Activated naive CD8-positive, alpha-beta T cell treated with anti-CD3 and anti-CD28 coated beads, Interleukin-2, amount 50 U/mL, for 16 hours (primary cell): Measurements from ENCODE around the gene RUSC2.
"Not testable (repeated sequence)": the region's sequence is repeated elsewhere in the genome, so short reads cannot be mapped to it uniquely, and the experiment has no call there.

Experiments
- DNase-seq: peaks from one replicate; pipeline ENCODE4 v3.0.0-alpha.2; 2020; ENCODE audit warnings: low read depth, low spot score

RUSC2 gene, protein sequence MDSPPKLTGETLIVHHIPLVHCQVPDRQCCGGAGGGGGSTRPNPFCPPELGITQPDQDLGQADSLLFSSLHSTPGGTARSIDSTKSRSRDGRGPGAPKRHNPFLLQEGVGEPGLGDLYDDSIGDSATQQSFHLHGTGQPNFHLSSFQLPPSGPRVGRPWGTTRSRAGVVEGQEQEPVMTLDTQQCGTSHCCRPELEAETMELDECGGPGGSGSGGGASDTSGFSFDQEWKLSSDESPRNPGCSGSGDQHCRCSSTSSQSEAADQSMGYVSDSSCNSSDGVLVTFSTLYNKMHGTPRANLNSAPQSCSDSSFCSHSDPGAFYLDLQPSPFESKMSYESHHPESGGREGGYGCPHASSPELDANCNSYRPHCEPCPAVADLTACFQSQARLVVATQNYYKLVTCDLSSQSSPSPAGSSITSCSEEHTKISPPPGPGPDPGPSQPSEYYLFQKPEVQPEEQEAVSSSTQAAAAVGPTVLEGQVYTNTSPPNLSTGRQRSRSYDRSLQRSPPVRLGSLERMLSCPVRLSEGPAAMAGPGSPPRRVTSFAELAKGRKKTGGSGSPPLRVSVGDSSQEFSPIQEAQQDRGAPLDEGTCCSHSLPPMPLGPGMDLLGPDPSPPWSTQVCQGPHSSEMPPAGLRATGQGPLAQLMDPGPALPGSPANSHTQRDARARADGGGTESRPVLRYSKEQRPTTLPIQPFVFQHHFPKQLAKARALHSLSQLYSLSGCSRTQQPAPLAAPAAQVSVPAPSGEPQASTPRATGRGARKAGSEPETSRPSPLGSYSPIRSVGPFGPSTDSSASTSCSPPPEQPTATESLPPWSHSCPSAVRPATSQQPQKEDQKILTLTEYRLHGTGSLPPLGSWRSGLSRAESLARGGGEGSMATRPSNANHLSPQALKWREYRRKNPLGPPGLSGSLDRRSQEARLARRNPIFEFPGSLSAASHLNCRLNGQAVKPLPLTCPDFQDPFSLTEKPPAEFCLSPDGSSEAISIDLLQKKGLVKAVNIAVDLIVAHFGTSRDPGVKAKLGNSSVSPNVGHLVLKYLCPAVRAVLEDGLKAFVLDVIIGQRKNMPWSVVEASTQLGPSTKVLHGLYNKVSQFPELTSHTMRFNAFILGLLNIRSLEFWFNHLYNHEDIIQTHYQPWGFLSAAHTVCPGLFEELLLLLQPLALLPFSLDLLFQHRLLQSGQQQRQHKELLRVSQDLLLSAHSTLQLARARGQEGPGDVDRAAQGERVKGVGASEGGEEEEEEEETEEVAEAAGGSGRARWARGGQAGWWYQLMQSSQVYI (N-terminal part only)

DNA sequence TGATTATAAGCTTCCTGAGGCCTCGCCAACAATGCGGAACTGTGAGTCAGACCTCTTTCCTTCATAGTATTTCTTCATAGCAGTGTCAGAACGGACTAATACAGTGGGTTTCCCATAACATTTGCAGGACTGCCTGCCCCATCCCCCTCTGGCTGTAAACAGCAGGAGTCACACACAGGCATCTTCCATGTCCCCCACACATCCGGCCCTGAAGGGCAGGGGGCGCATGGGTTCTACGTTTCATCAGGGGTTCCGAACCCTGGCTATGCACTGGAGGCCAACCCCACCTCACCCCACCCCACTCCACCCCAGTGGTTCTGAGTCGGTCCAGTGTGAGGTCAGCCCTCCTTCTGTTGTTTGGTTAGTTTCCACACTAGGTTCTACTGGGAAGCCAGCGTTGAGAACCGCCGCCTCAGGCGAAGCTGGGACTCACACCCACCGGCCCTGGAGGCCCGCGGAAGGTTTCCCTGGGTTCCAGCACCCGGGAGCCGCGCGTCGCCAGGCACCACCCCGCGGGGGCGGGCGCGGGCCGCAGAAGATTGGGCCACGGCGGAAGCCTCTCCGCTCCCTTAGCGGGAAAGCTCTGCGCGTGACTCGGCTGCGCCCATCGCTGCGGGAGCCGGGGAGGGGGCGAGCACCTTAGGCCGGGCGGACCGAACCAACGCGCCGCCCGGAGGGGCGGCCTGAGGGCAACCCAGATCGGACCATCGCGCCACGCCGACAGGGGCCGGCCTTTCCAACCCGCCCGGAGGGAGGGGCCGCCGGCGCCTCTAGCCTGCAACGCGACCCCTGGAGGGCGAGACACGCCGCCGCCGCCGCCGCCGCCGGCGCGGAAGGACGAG is at the start of gene RUSC2:
TSS of gene RUSC2 (plus strand) at position 799 of the 842 bp plus-strand sequence. CDS start 56,411 bp downstream, outside the sequence.
- DNase-seq, result no peak

DNA sequence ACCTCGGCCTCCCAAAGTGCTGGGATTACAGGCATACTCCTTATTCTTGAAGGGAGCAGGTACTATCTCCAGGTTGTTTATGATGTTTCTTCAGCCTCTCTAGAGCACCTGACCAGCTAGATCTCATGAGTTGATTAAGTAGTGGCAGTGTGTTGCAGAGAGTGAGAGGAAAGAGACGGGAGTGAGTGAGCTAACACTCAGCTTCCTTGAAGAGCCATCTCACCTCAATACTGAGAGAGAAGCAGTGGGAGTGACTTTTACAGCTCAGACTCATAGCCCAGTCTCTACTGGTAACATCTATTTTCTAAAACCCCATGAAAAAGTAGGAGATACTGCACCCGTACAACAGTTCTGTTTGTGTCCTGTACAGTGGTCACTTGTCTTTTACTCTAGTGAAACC is 43.9 kb upstream of the RUSC2 start:
- no peak for DNase-seq

DNA sequence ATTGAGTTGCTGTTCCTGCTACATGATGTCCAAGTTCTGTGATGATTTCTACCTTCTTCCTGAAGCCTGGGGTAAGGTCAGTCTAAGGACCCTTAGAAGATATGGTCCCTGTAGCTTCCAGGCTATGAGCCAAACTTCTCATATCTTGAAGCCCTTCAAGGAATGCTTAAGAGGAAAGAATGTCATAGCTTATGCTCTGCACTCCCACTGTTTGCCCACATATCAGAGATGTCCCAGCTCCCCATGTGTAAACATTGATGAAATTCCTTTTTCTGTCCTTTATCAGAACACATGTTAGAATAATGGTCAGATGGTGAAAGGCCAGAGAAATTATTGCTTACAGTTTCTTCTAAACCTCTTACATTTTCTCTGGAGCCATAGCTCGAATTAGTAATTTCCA is 41.4 kb upstream of the RUSC2 start:
- DNase-seq, result no peak

DNA sequence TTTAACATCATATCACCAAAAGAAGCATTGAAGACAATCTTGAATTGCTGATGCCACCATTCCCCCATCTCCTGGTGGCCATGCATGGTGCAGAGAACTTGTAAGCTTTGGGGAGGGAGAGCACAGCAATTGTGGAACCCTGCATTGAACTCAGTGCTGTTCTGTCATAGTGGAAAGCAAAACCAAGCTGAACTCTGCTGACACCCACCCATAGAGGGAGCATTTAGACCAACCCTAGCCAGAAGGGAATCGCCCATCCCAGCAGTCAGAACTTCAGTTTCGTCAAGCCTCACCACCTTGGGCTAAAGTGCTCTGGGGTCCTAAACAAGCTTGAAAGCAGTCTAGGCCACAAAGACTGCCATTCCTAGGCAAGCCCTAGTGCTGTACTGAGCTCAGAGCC is 37.4 kb upstream of the RUSC2 start:
- no peak for DNase-seq

DNA sequence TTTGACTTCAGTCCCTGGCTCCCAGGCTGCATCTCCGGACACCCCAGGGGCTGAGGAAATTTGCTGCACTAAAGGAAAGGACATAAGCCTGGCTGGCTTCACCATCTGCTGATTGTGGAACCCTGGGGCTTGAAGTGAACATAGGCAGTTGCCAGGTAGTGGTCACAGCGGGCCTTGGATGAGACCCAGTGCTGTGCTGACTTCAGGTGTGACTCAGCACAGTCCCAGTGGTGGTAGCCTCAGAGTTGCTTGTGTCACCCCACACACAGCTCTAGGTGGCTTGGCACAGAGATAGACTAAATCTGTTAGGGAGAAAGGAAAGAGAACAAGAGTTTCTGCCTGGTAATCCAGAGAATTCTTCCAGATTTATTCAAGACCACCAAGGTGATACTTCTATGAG is 36.1 kb upstream of the RUSC2 start:
- no peak for DNase-seq

DNA sequence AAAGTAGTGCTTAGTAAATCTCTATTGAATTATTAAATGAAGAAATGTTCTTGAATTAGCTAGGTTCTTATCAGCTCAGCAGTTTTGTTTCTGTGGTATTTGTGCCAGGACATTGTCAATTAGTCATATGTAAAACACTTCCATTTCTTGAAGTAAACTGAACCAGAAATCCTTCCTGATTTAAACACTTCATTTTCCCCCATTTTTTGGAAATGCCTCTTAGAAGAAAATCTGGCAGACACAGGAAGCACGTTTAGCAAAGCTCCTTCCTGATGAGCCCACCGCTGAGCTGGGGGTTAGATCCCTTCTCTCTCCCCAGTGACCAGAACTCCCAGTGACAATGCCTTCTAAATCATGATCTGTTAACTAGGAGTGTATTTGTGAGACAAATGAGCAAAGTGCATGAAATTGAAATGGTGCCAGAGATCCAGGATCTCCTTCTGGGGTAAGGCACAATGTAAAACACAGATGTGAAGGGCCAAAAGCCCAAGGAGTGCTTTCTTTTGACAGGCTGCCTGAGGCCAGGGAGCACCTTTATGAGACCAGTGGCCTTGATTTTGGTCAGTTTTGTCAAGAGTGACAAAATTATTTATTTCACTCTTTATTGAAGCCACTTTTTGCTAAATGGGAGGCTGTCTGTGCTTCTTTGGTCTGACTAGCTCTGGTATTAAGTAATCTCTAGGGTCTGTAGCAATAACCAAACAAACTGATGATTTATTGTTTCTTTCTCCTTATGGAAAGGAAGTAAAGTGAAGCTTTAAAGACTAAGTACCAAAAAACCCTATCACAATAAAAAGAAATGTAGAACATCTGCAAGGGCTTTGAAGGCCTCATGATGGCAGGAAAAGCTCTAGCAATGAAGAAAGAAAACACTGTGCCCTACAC is 25.5 kb upstream of the RUSC2 start:
- no peak for DNase-seq

DNA sequence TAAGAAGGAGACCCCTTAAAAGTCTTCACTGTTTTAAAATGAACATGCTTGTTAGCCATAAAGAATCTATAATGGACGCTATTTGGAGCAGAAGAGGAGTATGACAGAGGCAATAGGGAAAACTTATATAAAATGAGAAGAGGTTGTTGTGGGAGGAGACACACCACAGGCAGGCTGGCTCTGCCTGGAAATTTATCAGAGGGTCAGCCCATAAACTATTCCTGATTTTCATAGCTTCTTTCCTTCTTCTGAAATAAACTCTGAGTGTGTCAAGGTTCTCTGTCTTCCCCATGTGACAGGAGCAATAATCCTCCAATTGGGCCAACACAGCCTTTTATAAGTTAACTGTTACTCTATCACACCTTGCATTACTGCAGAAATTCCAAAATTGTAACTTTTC is 19.6 kb upstream of the RUSC2 start:
- no peak for DNase-seq

DNA sequence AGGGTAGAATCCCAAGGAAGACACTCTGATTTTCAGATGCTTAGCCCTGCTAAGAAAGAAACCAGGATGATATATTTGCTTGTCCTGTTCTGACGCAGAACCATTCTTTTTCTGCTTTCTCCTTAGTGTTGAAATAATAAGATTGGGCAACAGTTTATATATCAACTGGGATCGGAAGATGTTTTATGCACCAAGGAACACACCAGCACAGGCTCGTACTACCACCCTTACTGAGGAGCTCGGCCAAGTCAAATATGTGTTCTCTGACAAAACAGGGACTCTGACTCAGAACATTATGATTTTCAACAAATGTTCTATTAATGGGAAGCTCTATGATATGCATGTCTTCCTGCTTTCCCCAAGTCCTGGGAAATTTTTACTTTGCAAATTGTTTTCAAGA is 19.0 kb upstream of the RUSC2 start:
- DNase-seq, result no peak

DNA sequence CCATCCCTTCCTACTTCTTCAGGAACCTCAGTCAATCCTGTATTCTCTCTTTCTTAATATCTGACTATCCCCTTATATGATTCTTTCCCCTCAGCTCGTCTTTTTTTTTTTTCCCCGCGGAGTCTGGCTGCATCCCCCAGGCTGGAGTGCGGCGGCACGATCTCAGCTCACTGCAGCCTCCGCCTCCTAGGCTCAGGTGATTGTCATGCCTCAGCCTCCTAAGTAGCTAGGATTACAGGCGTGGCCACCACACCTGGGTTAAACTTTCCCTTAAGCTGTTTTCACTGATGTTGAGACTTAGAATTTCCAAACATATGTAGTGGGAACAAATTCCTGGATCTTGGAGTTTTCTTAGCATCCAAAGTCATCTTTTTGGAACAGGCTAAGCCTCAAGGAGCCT is 13.3 kb upstream of the RUSC2 start:
- DNase-seq, result no peak

DNA sequence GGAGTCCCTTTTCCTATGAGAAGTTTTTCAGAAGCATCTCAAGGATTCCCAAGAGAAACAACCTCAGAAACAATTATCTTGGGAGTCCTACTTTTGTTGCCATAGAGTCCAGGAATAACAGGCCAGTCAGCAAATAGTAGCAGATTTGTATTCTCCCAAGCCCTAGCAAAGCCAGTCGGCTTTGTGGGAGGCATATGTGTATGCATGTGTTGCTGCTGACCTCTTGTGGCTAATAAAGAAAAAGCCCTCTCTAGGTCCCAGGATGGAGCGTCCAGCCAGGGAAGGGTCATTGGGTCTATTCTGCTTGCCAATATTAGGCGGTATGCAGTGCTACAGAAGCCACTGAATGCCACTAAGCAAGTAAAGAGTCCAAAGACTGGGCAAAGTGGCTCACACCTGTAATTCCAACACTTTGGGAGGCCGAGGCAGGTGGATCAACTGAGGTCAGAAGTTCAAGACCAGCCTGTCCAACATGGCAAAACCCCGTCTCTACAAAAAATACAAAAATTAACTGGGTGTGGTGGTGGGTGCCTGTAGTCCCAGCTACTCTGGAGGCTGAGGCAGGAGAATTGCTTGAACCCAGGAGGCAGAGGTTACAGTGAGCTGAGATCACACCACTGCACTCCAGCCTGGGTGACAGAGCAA is 12.6 kb upstream of the RUSC2 start:
- not testable (repeated sequence) for DNase-seq

DNA sequence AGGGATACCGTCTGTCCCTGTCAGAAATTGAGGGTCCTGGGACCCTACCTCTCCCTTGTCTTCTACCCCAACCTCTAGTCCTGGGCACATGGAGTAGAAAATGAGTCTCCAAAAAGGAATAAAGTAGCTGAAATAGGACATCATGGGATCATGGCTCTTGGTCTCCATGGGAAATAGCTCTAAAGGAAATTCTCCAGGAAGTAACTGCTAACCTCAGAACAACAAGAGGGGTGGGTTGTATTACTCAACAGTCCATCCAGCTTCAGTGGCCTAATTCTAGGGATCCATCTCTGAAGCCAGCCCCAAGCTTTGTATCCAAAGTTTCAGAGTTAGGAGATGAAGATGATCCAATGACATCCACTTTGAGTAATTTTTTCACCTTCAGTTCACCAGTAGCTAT is 11.0 kb upstream of the RUSC2 start:
- no peak for DNase-seq

DNA sequence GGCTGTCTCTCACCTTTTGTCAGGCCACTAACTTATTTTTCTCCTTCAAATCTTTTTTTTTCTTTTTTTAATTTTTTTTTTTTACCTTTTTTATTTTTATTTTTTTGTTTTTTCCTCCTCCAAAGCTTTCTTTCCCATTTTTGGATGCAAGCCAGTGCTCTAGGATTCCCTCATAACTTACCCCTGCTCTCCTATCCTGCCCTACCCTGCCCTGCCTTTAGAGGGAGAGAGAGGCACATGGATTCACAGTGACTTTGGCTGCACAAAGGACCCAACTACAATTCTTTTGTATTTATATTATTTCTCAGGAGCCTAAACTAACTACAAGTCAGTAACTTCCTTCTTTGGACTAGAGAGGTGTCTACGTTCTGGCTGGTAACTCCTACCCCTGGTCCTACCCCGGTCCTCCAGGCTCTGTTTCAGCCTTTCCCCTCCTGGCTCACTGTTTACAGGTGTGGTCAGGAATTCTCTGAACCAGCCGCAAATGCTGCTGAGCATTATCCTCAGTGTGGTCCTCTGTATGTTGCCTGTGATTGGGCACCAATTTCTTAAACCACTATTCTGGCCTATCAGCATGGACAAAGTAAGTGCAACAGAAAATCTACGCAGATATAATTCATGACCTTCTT is 8.4 kb upstream of the RUSC2 start:
- no peak for DNase-seq

DNA sequence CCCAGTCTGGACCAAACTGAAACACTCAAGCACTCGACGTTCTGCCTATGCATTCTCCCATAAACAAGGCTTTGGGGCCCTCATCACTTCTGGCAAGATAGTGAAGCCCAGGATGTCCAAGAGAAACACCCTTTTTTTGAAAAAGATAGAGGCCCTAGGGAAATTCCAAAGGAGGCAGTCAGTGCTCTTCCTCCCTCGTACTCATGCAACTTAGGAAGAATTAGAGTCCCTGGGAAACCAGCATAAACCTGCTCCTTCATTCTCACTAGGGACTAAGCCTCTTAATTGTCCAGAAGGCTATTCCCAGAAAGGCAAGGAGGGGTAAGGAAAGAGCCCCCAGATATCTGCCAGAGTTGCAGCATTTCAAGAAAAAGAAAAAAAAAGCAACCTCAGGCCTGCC is 7.8 kb upstream of the RUSC2 start:
- no peak for DNase-seq

DNA sequence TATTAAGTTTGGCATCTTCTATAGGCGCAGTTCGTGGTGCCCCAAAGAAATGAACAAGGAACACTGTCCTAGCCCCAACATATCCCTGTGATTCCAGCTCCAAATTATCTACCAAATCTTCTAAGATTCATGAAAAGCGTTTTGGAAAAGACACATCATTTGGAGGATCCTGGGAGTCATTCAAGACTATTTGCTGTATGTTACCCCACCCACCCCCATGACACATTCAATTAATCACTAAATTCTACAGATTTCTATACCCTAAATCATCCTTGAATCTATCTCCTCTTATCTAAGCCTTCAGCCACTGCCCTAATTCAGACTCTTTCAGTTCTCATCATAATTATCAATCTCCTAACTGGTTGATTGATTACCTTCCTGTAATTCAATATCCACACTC is 5.5 kb upstream of the RUSC2 start:
- no peak for DNase-seq

DNA sequence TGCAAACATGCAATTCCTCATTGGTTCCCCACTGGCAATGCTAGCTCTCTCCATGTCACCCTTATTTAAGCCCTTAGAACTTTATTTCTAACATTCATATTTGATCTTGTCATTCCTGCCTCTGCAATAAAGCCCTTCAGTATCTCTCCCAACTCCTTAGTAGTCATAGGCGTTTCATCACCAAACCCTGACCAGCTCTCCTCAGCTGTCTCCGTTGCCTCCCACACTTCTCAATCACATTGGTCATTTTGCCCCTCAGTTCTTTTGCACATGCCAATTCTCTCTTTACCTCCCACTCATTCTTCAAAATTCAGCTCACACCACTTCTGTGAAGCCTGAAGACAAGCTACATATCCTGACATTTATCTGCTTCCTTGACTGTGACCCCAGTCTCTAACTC is 2.8 kb upstream of the RUSC2 start:
- DNase-seq, result no peak

DNA sequence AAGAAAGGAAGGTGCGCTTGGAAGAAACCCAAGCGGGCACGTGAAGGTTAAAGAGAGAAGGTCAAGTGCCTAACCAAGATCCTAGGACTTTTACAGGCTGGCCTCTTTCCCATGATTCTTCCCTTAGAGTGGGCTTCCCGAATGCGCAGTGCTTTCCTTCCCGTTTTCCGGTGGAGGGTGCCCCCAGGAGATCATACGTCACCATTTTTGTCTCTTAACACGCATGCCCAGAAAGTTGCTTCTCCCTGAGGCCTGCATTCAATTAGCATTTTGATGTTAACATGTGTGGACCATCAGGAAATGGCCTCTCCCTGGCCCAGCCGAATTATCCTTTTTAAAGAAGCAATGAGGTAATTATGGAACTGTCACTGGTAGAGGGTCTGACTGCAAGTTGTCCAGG is 1.9 kb upstream of the RUSC2 start:
- DNase-seq, result no peak

DNA sequence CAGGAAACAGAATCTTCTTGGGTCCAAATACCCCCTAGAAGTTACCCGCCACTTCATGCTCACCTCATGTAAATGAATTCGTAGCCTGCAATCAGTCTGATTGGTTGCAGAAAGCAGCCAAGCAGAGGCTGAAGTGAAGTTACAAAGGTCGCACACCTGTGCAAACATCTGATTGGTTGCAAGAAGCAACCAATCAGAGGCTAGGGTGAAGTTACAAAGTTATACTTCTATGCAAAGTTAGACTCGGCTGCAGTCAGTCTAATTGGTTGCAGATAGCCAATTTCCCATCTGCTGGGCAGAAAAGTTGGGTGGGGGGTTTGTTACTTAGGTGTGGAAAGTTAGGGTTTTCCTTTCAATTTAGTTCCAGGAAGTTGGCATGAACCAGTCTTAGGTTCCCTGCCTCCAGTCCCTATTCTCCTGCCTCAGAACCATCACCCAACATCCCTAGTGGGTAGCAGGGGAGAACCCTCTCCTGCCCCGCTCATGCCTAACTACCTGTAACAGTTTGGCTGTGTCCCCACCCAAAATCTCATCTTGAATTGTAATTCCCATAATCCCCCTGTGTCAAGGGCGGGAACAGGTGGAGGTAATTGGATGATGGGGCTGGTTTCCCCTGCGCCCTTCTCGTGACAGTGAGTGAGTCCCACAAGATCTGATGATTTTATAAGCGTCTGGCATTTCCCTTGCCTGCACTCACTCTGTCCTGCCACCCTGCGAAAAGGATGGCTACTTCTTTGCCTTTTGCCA is 1.2 kb upstream of the RUSC2 start:
- no peak for DNase-seq

DNA sequence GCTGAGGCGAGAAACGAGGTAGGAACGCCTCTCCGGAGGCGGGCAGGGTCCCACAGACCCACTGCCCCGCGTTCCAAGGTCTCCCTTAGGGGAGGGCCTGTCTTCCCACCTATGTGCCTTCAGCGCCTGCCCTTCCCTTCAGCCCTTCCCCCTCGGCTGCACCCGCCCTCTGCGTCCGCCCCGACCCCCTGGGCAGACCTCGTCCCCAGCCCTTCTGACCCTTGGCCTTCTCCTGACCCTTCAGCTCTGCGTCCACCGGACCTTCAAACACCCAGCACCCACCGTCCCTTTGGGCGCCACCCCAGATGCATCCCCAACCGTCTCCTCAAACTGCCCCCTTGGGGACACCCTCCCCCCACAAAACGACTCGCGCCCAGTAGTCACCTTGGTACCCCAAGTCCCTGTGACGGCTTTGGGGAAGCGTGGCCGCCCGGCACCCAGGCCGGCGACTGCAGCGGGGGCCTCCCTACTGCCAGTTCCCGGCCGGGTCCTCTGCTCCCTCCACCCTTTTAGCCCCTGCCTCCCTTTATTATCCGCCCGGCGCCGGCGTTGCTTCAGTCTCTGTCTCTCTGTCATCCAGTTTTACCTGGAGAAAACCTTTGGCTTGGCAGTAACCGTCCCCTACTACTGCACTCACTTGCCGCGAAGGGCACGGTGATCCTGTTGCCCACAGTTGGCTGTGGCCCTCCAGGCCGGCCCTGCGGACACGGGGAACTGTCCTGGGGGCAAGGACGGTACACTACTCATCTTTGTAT is 421 bp downstream of the RUSC2 start:
- no peak for DNase-seq
